GM12891 (cell line): ENCODE results near the gene ITGB1BP1.

Experiments used
- DNase-seq: peaks from one replicate; pipeline ENCODE4 v3.0.0; 2011; ENCODE audit warnings: low spot score; ENCODE audit not compliant: insufficient read length
- FAIRE-seq: peaks from 2 replicates; lab custom pipeline; 2011; peaks lifted over from hg19 to GRCh38; lab: Jason Lieb, UNC
- PAX5 ChIP-seq: IDR thresholded peaks from 2 replicates; pipeline ENCODE4 v1.6.1; 2011; ENCODE audit warnings: low read length, moderate library complexity, mild to moderate bottlenecking; ENCODE audit not compliant: insufficient read depth, severe bottlenecking
- POLR2A ChIP-seq: IDR thresholded peaks from 2 replicates; pipeline ENCODE4 v1.6.1; 2011; ENCODE audit warnings: low read depth, low read length, control low read depth
- POLR2AphosphoS5 ChIP-seq: IDR thresholded peaks from 2 replicates; pipeline ENCODE4 v1.6.1; 2011; ENCODE audit warnings: low read depth, low read length, control low read depth
- POU2F2 ChIP-seq: IDR thresholded peaks from 2 replicates; pipeline ENCODE4 v1.6.1; 2011; ENCODE audit warnings: low read depth, mild to moderate bottlenecking, control low read depth, low read length, moderate library complexity
- SPI1 ChIP-seq: IDR thresholded peaks from 2 replicates; pipeline ENCODE4 v1.6.1; 2011; ENCODE audit warnings: low read depth, low read length, control low read depth
- TAF1 ChIP-seq: IDR thresholded peaks from 2 replicates; pipeline ENCODE4 v1.6.1; 2011; ENCODE audit warnings: low read depth, low read length, control low read depth

The ITGB1BP1 gene

DNA sequence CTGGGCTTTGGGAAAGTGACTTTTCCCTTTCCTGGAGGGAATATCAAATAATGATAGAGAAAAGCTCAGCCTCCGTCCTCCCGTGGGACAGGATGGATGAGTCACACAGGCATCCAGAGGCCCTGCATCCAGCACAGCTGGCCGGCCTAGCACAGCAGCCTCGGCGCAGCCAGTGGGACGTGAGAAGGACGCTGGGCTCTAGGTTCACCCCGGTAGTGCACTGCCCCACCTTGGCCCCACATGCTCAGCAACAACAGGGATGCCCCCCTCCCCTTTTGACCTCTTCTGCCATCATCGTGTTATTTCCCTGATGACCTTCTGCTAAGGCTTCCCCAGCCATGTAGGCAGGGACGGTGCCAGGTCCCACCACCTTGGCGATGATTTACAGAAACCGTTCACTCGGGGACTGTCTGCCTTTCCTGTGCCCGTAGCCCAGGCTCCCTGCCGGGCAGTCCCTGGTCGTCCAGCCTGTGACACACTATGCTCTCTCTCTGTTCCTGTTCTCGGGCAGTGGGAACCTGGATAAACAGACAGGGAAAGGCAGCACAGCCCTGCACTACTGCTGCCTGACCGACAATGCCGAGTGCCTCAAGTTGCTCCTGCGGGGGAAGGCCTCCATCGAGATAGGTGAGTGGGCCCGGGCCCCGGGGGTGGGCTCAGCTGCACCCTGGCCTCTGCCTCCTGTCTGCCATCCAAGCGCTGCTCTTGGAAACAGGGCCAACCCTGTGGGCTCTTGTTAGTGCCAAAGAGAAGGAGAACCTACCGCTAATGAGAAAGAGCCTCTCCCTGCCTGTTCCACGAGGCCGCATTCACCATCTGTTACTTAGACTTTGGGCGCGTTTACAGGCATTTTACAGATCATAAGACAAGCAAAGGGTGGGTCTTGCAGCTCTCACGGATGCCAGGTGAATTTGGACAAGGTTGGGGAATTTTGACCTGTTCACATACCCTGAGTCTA lies 44.6 kb downstream of the ITGB1BP1 start:
- DNase-seq (no peak), FAIRE-seq (no peak)
- no peak for TF ChIP-seq PAX5
- no peak for TF ChIP-seq POU2F2
- no peak for TF ChIP-seq POLR2A

DNA sequence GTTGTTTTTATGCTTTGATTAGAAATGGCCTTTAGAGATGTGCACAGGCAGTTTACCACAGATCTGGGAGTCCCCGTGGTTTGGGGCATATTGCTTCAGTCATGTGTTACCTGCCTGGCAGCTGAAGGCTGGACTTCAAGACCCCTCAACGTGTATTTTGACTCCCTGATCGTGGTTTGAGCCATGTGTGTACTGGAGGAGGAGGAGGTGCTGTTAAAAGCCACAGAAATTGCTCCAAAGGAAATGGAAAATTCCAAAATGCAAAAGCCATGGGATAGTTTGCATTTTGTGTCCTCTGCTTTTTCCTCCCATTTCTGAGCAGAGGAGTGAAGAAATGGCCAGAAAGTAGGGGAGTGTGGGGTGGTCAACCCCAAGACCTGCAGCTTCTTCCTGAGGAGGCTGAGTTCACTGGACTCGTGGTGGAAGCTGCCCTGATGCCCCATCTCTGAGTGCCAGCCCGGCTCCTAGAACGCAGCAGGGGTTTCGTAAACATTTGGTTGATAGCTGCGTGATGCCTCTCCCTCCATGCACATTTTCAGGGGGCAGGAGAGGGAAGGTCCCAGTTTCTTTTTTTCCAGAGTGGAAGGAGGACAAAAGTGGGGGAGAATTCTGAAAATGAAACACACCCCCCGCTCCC lies 45.7 kb downstream of the ITGB1BP1 start:
- DNase-seq (no peak), FAIRE-seq (no peak)
- no peak for TF ChIP-seq POLR2A
- no peak for TF ChIP-seq TAF1
- no peak for TF ChIP-seq SPI1
- no peak for TF ChIP-seq PAX5
- TF ChIP-seq POU2F2, result no peak
- no peak for TF ChIP-seq POLR2AphosphoS5

DNA sequence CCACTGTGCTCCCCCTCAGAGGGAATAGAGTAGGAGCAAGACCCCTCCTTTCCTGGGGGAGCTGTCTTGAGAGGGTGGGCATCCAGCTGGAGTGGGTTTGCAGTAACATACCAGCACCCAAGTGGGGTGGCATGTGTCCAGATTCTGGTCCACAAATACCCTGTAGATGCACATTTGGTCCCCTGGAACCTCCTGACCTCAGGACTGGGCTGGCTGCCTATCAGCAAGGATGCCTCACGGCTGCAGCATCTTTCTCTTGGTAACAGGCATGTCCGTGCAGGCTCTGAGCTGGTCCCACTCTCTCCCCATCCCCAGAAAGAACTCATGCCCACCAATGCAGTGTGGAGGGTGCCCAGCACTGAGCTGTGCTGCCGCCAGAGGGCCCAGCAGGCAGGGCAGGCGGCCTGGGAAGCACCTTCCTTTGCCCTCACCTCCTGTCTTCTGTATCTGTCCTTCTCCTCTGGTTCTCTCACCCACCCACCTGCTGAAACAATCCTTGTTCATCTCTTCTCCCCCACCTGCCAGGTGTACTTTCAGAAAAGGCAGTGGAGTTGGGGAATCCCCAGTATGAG lies 47.4 kb downstream of the ITGB1BP1 start:
- FAIRE-seq (peak; percentile 54), DNase-seq (no peak)
- TF ChIP-seq POLR2AphosphoS5, result no peak

DNA sequence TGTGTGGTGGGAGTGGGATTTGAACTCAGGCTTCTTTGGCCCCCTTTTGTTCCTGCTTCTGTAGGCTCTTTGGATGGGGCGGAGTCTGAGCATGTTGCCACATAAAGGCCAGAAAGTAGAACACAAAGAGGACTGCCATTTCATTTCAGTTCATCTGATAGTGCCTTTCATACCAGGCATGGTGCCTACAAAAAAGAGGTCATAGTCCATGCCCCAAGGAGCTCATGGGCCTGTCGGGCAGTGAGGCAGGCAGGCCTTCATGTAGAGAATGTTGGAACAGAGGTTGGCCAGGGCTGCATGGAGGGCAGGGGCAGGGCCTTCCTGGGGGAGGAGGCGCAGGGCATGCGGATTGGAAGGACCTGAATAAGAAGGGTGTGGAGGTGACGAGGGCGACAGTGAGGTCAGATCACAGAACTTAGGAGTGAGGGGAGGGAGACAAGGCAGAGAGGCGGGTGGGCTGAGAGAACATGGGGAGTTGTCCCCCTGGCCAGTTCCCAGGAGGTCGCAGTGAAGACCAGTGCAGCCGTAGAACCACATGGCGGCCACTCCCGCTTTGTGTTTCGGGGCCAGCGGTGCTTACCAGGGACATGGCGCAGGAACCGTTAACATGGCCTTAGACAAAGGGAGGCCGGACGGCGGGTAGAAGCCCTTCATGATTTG lies 49.1 kb downstream of the ITGB1BP1 start:
- no peak for TF ChIP-seq TAF1
- TF ChIP-seq PAX5, result no peak
- no peak for TF ChIP-seq POU2F2
- TF ChIP-seq POLR2AphosphoS5, result no peak
- TF ChIP-seq POLR2A, result no peak
- TF ChIP-seq SPI1, result no peak
- FAIRE-seq, result no peak
- no peak for DNase-seq

DNA sequence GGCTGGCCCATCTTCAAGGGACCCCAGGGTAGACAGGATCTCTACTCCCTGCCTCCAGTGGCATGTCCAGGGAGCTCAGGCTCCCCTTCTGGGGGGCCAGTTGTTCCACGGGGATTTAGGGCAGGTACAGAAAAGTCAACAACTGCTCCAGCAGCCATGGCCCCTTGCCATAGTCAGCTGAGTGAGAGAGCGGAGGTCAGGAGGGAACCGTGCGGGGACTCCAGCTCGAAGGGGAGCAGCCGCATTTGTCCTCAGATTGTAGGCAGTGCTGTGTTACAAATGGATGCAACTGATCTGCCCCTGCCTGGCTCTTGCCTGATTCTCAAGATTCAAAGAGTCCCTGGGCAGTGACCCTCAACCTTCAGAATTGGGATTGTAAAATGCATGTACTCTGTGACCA lies 49.9 kb downstream of the ITGB1BP1 start:
- DNase-seq (no peak), FAIRE-seq (no peak)
- no peak for TF ChIP-seq SPI1
- TF ChIP-seq POU2F2, result no peak
- no peak for TF ChIP-seq POLR2A
- TF ChIP-seq TAF1, result no peak
- no peak for TF ChIP-seq POLR2AphosphoS5
- no peak for TF ChIP-seq PAX5

DNA sequence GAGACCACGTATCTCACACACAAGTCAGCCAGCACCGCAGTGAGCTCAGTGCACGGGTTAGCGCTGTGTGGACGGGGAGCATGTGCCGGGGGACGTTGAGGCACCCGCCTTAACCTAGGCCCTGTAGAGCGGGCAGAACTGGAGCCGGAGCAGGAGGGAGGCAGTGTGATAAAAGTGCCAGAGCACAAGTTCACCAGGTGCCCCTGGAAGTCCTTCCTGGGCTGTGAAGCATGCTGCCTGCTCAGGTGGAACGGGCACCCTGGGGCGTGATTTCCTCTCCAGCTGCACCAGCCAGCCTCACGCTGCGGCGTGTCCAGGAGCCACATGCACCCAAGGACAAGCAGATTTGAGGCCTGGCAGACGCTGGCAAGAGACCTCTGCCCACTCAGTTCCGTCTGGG lies 50.3 kb downstream of the ITGB1BP1 start:
- FAIRE-seq (peak; percentile 35), DNase-seq (no peak)
- TF ChIP-seq TAF1 (no peak), POU2F2 (no peak), POLR2A (no peak), SPI1 (no peak), POLR2AphosphoS5 (no peak), PAX5 (no peak)

DNA sequence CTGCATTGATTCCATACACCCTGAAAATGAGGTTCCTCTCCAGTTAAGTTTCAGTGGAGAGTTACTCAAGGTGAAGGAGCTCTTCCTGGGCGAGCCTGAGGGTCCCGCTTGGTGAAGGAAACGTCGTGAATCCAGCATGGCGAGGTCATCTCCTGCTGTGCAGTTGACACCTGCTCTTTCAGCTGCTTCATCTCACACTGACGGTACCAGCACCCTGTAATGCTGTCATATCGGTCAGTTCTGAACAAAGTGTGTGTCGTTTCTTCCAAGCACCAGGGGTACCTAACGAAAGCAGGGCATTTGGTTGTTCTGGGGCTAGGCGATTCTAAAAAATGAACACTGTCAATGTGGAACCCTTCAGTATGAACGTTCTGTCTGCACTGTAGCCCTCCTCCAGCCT lies 52.6 kb downstream of the ITGB1BP1 start:
- TF ChIP-seq POU2F2 (no peak), SPI1 (no peak), POLR2AphosphoS5 (no peak), POLR2A (no peak), PAX5 (no peak), TAF1 (no peak)
- FAIRE-seq, result no peak
- no peak for DNase-seq

DNA sequence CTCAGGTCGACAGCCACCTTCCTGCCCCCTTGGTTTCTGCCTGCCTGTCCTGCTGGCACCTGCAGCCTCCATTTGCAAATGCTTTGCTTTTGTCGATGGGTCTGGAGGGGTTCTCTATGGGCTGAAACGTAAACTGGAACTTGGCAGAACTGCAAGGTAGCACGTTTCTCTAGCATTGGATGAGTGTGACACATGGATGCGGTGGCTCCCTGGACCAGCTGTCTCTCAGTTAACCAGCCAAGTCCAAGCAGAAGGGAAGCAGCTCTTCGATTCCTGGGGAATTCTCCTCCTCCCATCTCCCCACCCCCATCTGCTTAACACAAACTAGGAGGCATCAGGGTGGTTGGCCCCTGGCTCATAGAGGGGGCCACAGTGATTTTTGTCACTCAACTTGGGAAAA lies 57.3 kb downstream of the ITGB1BP1 start:
- DNase-seq (no peak), FAIRE-seq (no peak)

DNA sequence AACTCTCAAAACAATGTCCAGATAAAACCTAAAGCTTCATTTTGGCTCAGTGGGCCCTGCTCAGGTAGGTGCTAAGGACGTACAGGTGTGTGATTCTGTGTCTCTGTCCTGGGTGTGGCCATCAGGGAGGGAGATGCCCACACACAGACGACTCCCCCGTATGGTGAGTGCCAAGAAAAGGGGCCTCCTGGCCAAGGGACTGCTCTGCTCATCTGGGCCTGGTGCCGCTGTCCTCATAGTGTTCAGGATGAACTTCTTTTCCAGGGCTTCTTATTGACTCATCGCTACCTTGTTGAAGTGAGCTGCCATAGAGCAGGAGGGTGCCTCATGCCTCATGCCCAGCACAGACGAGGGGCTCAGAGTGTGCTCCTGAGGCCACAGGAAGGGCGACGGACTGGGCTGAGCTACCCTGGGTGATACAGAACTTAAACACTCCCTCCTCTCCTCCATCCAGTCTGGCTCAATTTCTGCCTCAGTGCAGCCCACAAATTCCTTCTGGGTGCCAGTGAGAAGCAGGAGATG lies 57.8 kb downstream of the ITGB1BP1 start:
- TF ChIP-seq SPI1 (no peak), POLR2AphosphoS5 (no peak), POU2F2 (no peak), PAX5 (no peak), TAF1 (no peak), POLR2A (no peak)
- DNase-seq (no peak), FAIRE-seq (no peak)

More for the DNA sequence above, 57.3 kb downstream of the ITGB1BP1 start:
- no peak for TF ChIP-seq SPI1
- no peak for TF ChIP-seq TAF1
- no peak for TF ChIP-seq POU2F2
